Aorta (tissue), 5 donors: ENCODE data around the gene ISOC2. TPM values are rescaled to one million over a fixed set of nuclear protein-coding genes. Genes with fewer than 3 reads are reported as not detected.

Experiments used
- ATAC-seq: fragments of 200-7000 bp; cut with Tn5 transposase; one replicate; pipeline ENCODE4 v1.9.1; 2022; ENCODE audit warnings: moderate library complexity; ENCODE audit not compliant: low FRiP score
- DNase-seq, 2 donors: peaks; one replicate each; pipeline ENCODE4 v3.0.0-alpha.2; 2020
- H3K27ac ChIP-seq, 2 donors: one replicate each; pipeline ENCODE4 v1.5.1; 2013; ENCODE audit warnings: low read length in 2 of 2, mild to moderate bottlenecking in 2 of 2, moderate library complexity in 2 of 2, control low read depth in 1 of 2, inconsistent platforms in 1 of 2, low read depth in 1 of 2
- H3K27me3 ChIP-seq, 2 donors: one replicate each; pipeline ENCODE4 v1.6.1; 2013; ENCODE audit warnings: control low read depth in 1 of 2, low read length in 1 of 2, mild to moderate bottlenecking in 1 of 2, moderate library complexity in 1 of 2; ENCODE audit not compliant: insufficient read depth in 2 of 2, control insufficient read depth in 1 of 2
- H3K36me3 ChIP-seq, 2 donors: one replicate each; pipeline ENCODE4 v1.6.1; 2013; ENCODE audit warnings: control low read depth in 1 of 2, low read length in 1 of 2, mild to moderate bottlenecking in 1 of 2; ENCODE audit not compliant: insufficient read depth in 2 of 2, control insufficient read depth in 1 of 2
- H3K4me1 ChIP-seq, 2 donors: one replicate each; pipeline ENCODE4 v1.6.1; 2013; ENCODE audit warnings: low read length in 2 of 2, control low read depth in 1 of 2, mild to moderate bottlenecking in 1 of 2, moderate library complexity in 1 of 2; ENCODE audit not compliant: insufficient read depth in 2 of 2, control insufficient read depth in 1 of 2
- H3K4me3 ChIP-seq, 2 donors: one replicate each; pipeline ENCODE4 v1.5.1; 2013; ENCODE audit warnings: low read length in 2 of 2, control low read depth in 1 of 2, mild to moderate bottlenecking in 1 of 2
- H3K9me3 ChIP-seq: one replicate; pipeline ENCODE4 v1.6.1; 2013; ENCODE audit warnings: mild to moderate bottlenecking, low read length; ENCODE audit not compliant: control insufficient read depth
- WGBS, 2 donors: extraction: QIAGEN DNeasy Blood & Tissue Kit; methylation state at CpG; one replicate each; pipeline ENCODE4 v1.1.7; 2013; 5-methylcytosine and 5-hydroxymethylcytosine counted together
- intact Hi-C, 2 donors: fragments of 100-400 bp; cut with DNase I; formaldehyde crosslinking; loops; one replicate each; pipeline versions ENCODE4 v1.14.2 to v1.15.0; 2022
- polyA plus RNA-seq, 2 donors: library from polyadenylated mRNA; stranded (reverse); fragments of 200-250 nt; gene quantifications; one replicate each; pipeline ENCODE4 v1.2.3, GENCODE V29; 2013
- total RNA-seq, 2 donors: library from RNA; stranded (reverse); fragmentation: NEBNext Ultra II Directional; extraction: Animal tissue kit (Norgen Biotek cat#: 25700); gene quantifications; one replicate each; pipeline ENCODE4 v1.2.1, GENCODE V29; 2021
- donor health status: healthy with polysubstance abuse.
- donor health status: Bipolar disorder and iron deficiency.
- donor health status: DM: no; HTN: no; CAD: no.
- donor health status: DM: no; HTN: no; CAD: no.
- donor health status: DM: yes; HTN: yes; CAD: no.

Gene ISOC2
- total and polyA plus RNA-seq, 4 donors: 18.6 to 47.3 (median 36.6) TPM

DNA sequence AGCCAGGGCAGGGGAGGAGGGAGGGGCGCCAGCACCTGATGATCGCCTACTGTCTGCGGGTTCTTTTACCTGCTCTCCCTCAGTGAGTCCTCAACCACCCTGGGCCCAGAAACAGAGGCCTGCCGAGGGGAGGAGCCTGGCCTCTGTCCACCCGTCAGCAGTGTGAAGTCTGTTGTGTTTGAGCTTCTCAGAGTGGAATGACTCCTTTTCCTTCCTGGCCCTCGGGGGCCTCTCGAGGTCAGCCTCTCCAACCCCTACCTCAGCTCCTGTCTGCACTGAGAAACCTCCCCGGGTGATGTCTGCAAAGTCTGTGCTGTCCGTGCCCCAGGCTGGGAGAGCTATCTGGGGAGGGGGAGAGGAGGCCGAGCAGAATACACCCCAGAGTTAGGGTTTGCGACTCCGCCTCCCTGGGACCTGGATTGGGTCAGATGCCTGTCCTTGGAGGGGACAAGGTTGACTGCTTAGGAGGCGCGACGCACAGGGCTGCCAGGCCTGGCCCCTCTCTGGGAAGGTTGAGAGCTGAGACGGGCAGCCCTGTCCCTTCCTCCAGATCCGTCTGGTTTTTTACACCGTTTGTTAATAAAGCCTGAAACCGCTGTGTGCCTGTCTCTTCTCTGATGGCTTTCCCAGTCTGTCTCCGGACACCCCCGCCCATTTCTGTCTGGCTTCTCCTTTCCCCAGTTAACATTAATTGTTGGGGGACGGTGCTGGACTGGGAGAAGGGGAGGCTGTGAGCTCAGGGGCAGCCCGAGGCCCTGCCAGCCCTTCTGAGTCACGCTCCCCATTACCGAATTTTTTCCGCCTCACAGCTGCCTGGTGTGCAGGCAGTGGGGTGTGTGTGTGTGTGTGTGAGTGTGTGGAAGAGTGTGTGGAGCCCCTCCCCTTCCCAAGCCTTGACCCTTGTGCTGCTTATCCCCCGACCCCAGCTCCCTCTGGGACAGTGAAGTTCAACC lies 25.8 kb upstream of the ISOC2 start:
- Histone ChIP-seq H3K4me3 (no peak overlapping the region), H3K4me1 (no peaks in the 10 kb centered on the region)
- 12 to 15% methylated on average over 27 of the region's 27 CpGs for WGBS, 2 donors

DNA sequence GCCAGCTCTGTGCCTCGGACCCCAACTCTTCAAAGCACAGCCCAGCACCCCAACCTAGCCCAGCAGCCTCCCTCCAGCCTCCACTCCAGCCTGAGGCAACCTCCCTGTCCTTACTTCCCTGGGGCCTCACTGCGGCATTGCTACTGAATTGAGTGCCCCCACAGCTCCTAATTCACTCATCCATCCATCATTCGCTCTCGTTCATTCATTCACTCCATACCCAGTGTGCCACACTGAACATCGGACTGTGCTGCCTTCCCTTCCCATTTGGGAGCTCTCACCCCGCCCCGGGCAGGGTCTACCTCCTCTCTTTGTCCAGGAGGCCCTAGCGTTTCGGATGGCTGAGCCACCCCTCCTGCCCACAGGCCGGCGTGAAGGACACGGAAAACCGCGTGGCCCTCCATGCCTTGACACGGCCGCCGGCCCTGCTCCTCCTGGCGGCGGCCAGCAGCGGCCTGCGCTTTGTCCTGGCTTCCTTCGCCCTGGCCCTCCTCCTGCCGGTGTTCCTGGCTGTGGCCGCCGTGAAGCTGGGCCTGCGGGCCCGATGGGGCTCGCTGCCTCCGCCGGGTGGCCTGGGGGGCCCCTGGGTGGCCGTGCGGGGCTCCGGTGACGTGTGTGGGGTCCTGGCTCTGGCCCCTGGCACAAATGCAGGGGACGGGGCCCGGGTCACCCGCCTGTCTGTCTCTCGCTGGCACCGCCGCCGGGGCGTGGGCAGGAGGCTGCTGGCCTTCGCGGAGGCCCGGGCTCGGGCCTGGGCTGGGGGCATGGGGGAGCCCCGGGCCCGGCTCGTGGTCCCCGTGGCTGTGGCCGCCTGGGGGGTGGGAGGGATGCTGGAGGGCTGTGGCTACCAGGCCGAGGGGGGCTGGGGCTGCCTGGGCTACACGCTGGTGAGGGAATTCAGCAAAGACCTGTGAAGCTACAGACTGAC lies 24.9 kb upstream of the ISOC2 start:
- Histone ChIP-seq H3K9me3 (no peaks in the 10 kb centered on the region), H3K4me1 (no peaks in the 10 kb centered on the region), H3K27me3 (no peaks in the 10 kb centered on the region), H3K27ac (peak overlapping the region in 1 of 2 donors; percentile 83), H3K4me3 (no peak overlapping the region), H3K36me3 (no peaks in the 10 kb centered on the region)
- WGBS, 2 donors: 76 to 82% methylated on average over 52 to 53 of the region's 53 CpGs
- DNase-seq (peak in 1 of 2 donors; percentile 60), ATAC-seq (no peak)
- intact Hi-C loops: no loop called here

More for the DNA sequence above, 25.8 kb upstream of the ISOC2 start:
- Histone ChIP-seq H3K27me3 (no peaks in the 10 kb centered on the region), H3K9me3 (no peaks in the 10 kb centered on the region), H3K36me3 (no peaks in the 10 kb centered on the region), H3K27ac (peak overlapping the region in 1 of 2 donors; percentile 83)
- DNase-seq (peak; percentile 93), ATAC-seq (peak; percentile 86)
- intact Hi-C loops: no loop called here

- intact Hi-C loops: no loop called here
- H3K9me3 ChIP-seq: no peaks in the 10 kb centered on the region
- H3K27me3 ChIP-seq: no peaks in the 10 kb centered on the region
- no peaks in the 10 kb centered on the region for H3K36me3 ChIP-seq
- 23 to 31% methylated on average over 16 to 18 of the region's 18 CpGs for WGBS, 2 donors
- H3K4me3 ChIP-seq: peak overlapping the region; percentile 5 to 39
- ATAC-seq: no peak
- H3K27ac ChIP-seq: peak overlapping the region in 1 of 2 donors; percentile 55
- no peaks in the 10 kb centered on the region for H3K4me1 ChIP-seq
- DNase-seq: no peak
These were observed 24.1 kb upstream of the ISOC2 start for GRCh38 chr19:55485439-55486011.

DNA sequence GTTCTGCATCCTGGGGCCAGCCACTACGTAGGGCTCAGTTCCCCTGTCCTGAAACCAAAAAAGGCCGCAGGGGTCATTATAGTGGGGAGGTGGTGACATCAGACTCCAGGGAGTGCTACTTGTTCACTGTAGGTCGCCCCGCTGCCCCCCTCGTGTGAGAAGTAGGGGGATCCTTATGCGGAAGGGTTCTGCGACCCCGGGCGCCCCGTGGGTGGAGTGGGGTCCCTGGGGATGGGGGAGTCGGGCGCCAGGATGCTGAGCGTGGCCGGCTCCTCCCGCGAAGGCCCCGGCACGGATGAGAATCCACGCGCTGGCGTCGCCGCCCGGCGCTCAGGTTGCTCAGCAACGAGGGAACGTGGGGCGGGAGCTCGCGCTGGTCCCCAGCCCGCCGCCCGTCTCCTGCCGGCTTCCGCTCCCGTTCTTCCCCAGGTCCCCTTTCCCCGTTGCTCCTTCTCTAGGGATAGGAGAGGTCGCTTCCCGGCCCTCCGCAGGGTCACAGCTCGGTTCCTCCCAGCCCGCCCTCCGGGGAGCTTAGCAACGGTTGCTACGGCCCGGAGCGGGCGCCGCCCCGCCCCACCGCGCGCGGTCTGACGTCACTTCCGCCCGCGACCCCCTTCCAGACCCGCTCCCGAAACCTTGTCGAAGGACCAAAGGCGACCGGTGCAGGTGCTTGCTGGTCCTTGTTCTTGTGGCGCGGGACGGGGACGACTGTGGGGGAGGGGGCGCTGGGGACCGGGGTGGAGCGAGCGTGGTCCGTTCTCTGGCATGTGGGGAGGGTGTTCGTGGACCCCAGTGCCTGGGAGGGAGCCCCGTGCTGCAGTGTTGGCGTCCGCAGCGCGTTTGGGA lies 23.4 kb upstream of the ISOC2 start, which contains the start of gene NAT14:
Gene NAT14, plus strand, starts transcription at position 596 of the 846 bp plus-strand sequence. CDS start 521 bp downstream, outside the sequence.
- Histone ChIP-seq H3K27ac (peak within 1 kb of the TSS in 1 of 2 donors; percentile 55), H3K4me3 (peak within 1 kb of the TSS; percentile 5 to 39), H3K36me3 (no peaks in the 10 kb centered on the region), H3K4me1 (no peaks in the 10 kb centered on the region), H3K9me3 (no peaks in the 10 kb centered on the region), H3K27me3 (no peaks in the 10 kb centered on the region)
- intact Hi-C loops: no loop called here
- WGBS, 2 donors: 0 to 1% methylated on average over 77 to 78 of the region's 78 CpGs
- DNase-seq: peak; percentile 72 to 89
- peak; percentile 39 for ATAC-seq

DNA sequence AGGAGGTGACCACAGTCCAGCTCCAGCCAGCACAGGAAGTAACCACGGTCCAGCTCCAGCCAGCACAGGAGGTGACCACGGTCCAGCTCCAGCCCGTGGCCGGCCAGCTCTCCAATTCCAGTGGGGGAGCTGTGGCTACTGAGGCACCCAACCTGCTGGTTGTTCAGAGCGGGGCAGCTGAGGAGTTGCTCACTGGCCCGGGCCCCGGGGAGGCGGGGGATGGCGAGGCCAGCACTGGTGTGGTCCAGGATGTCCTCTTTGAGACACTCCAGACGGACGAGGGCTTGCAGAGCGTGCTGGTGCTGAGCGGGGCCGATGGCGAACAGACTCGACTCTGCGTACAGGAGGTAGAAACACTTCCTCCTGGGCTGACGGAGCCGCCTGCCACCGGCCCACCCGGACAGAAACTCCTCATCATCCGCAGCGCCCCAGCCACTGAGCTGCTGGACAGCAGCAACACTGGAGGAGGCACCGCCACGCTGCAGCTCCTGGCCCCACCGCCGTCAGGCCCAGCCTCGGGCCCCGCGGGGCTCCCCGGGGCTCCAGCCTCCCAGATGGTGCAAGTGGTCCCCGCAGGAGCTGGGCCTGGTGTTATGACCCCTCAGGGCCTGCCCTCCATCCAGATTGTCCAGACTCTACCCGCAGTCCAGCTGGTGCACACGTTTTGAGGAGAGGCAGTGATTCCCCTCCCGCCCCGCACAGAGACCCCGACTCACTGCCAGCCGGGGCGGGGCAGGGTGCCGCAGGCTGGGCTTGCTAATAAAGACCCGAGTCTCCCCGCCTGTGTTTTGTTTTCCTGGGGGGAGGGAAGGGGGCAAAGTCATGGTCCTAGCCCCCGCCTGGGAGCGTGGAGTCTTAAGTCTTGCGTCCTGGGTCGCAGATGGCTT lies 22.5 kb upstream of the ISOC2 start:
- no peak overlapping the region for H3K27ac ChIP-seq
- no peak for ATAC-seq
- DNase-seq: peak in 1 of 2 donors; percentile 52
- H3K36me3 ChIP-seq: no peaks in the 10 kb centered on the region
- H3K9me3 ChIP-seq: no peaks in the 10 kb centered on the region
- no peak overlapping the region for H3K4me3 ChIP-seq
- H3K4me1 ChIP-seq: no peaks in the 10 kb centered on the region
- intact Hi-C loops: no loop called here
- WGBS, 2 donors: 72 to 76% methylated on average over 40 to 46 of the region's 46 CpGs
- H3K27me3 ChIP-seq: no peaks in the 10 kb centered on the region

- Histone ChIP-seq H3K4me1 (no peaks in the 10 kb centered on the region), H3K36me3 (no peaks in the 10 kb centered on the region), H3K9me3 (no peaks in the 10 kb centered on the region), H3K27ac (no peak overlapping the region), H3K27me3 (no peaks in the 10 kb centered on the region), H3K4me3 (no peak overlapping the region)
- 93 to 94% methylated on average over 43 to 47 of the region's 47 CpGs for WGBS, 2 donors
- ATAC-seq (no peak), DNase-seq (no peak)
- intact Hi-C loops: no loop called here
These were observed 21.7 kb upstream of the ISOC2 start for GRCh38 chr19:55482967-55483705.
